ENCODE measurements around the gene CEP290. TPM values are rescaled to one million over a fixed set of nuclear protein-coding genes. Genes with fewer than 3 reads are reported as not detected.
A peak's percentile ranks its signal among the peaks of the same experiment; 100 is the strongest.

The CEP290 gene
- polyA plus RNA-seq, 4 donors, result 1.9 to 13.6 (median 3.4) TPM

- no peak overlapping the region for H3K27ac ChIP-seq (ENCODE audit: low read depth in 1 of 3, low read length in 2 of 3)
- H3K4me1 ChIP-seq (ENCODE audit: control insufficient read depth in 3 of 3, insufficient read depth in 2 of 3, low read depth in 1 of 3, low read length in 2 of 3), result no peaks in the 10 kb centered on the region
- no peaks in the 10 kb centered on the region for H3K9me3 ChIP-seq (ENCODE audit: control insufficient read depth in 2 of 2, insufficient read depth in 1 of 2, low read depth in 1 of 2, low read length in 1 of 2)
- H3K4me3 ChIP-seq (ENCODE audit: low read depth in 1 of 3, low read length in 3 of 3), result no peak overlapping the region
- peaks cover 0 to 3% (median 3%) of the 10 kb centered on the region in 3 donors for H3K36me3 ChIP-seq (ENCODE audit: control insufficient read depth in 3 of 3, insufficient read depth in 2 of 3, low read depth in 1 of 3, low read length in 3 of 3)
- DNase-seq (peak in 1 of 2 donors; percentile 6), FAIRE-seq (no peak)
- no peaks in the 10 kb centered on the region for H3K27me3 ChIP-seq (ENCODE audit: control insufficient read depth in 3 of 3, insufficient read depth in 3 of 3, low read length in 3 of 3)
Observed at GRCh38 chr12:88132392-88132791, 9.5 kb downstream of the CEP290 start.

DNA sequence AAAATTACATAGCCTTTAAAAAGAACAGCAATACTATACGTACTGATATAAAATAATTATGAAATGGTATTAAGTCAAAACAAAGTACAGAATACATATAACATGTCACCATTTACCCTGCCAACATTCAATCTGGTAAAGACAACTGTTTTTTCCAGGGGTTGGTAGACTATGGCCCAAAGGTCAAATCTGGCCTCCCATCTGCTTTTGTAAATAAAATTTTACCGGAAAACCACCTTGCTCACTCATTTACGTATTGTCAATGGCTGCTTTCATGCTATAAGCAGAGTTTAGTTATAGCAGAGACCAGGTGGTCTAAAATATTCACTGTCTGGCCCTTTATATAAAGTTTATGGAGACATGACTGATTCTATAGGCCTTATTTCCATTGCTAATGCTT is 14.0 kb downstream of the CEP290 start:
- Histone ChIP-seq H3K36me3 (ENCODE audit: control insufficient read depth in 3 of 3, insufficient read depth in 2 of 3, low read depth in 1 of 3, low read length in 3 of 3) (peaks cover 0 to 4% (median 2%) of the 10 kb centered on the region in 3 donors), H3K27ac (ENCODE audit: low read depth in 1 of 3, low read length in 2 of 3) (no peak overlapping the region), H3K4me1 (ENCODE audit: control insufficient read depth in 3 of 3, insufficient read depth in 2 of 3, low read depth in 1 of 3, low read length in 2 of 3) (no peaks in the 10 kb centered on the region), H3K27me3 (ENCODE audit: control insufficient read depth in 3 of 3, insufficient read depth in 3 of 3, low read length in 3 of 3) (no peaks in the 10 kb centered on the region), H3K9me3 (ENCODE audit: control insufficient read depth in 2 of 2, insufficient read depth in 1 of 2, low read depth in 1 of 2, low read length in 1 of 2) (no peaks in the 10 kb centered on the region), H3K4me3 (ENCODE audit: low read depth in 1 of 3, low read length in 3 of 3) (no peak overlapping the region)
- 95 to 100% (median 97%) methylated on average over 3 of the region's 3 CpGs for WGBS, 3 donors
- FAIRE-seq (no peak), DNase-seq (no peak)

- Histone ChIP-seq H3K27me3 (ENCODE audit: control insufficient read depth in 3 of 3, insufficient read depth in 3 of 3, low read length in 3 of 3) (no peaks in the 10 kb centered on the region), H3K27ac (ENCODE audit: low read depth in 1 of 3, low read length in 2 of 3) (no peak overlapping the region), H3K4me3 (ENCODE audit: low read depth in 1 of 3, low read length in 3 of 3) (no peak overlapping the region), H3K4me1 (ENCODE audit: control insufficient read depth in 3 of 3, insufficient read depth in 2 of 3, low read depth in 1 of 3, low read length in 2 of 3) (no peaks in the 10 kb centered on the region), H3K36me3 (ENCODE audit: control insufficient read depth in 3 of 3, insufficient read depth in 2 of 3, low read depth in 1 of 3, low read length in 3 of 3) (peaks cover 0 to 4% (median 2%) of the 10 kb centered on the region in 3 donors), H3K9me3 (ENCODE audit: control insufficient read depth in 2 of 2, insufficient read depth in 1 of 2, low read depth in 1 of 2, low read length in 1 of 2) (no peaks in the 10 kb centered on the region)
- WGBS, 3 donors, result 97 to 100% (median 97%) methylated on average over 3 of the region's 3 CpGs
- no peak for FAIRE-seq
- DNase-seq, result no peak
Observed at GRCh38 chr12:88127099-88127498, 14.8 kb downstream of the CEP290 start.

GRCh38 chr12:88122666-88123065 is 19.2 kb downstream of the CEP290 start:
- no peaks in the 10 kb centered on the region for H3K9me3 ChIP-seq (ENCODE audit: control insufficient read depth in 2 of 2, insufficient read depth in 1 of 2, low read depth in 1 of 2, low read length in 1 of 2)
- no peak for FAIRE-seq

DNA sequence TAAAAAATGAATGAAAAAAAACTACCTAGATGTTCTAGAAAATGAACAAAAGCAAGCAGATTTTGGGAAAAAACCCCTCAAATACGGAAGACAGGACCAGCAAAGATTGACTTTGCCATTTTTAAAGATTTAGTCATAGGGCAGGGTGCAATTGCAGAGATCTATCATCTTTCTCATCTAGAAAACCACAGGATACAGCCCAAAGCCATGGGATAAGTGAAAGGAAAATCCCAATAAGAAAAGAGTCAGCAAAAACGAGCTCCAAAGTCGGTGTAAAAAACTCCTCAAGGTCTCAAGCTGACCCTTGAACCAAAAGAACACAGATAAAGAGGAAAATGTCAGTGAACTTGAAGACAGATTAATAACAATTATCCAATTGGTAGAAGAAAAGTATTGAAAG is 28.0 kb downstream of the CEP290 start:
- H3K4me3 ChIP-seq (ENCODE audit: low read depth in 1 of 3, low read length in 3 of 3), result no peak overlapping the region
- no peak overlapping the region for H3K27ac ChIP-seq (ENCODE audit: low read depth in 1 of 3, low read length in 2 of 3)
- no peaks in the 10 kb centered on the region for H3K27me3 ChIP-seq (ENCODE audit: control insufficient read depth in 3 of 3, insufficient read depth in 3 of 3, low read length in 3 of 3)
- H3K4me1 ChIP-seq (ENCODE audit: control insufficient read depth in 3 of 3, insufficient read depth in 2 of 3, low read depth in 1 of 3, low read length in 2 of 3), result peaks cover 0 to 1% (median 0%) of the 10 kb centered on the region in 3 donors
- no peaks in the 10 kb centered on the region for H3K9me3 ChIP-seq (ENCODE audit: control insufficient read depth in 2 of 2, insufficient read depth in 1 of 2, low read depth in 1 of 2, low read length in 1 of 2)
- DNase-seq (no peak), FAIRE-seq (no peak)
- peaks cover 3 to 7% (median 4%) of the 10 kb centered on the region in 3 donors for H3K36me3 ChIP-seq (ENCODE audit: control insufficient read depth in 3 of 3, insufficient read depth in 2 of 3, low read depth in 1 of 3, low read length in 3 of 3)
- WGBS, 3 donors, result 30 to 55% (median 34%) methylated on average over 3 of the region's 3 CpGs

More at GRCh38 chr12:88122666-88123065, 19.2 kb downstream of the CEP290 start:
- H3K27ac ChIP-seq (ENCODE audit: low read depth in 1 of 3, low read length in 2 of 3), result no peak overlapping the region
- no peaks in the 10 kb centered on the region for H3K27me3 ChIP-seq (ENCODE audit: control insufficient read depth in 3 of 3, insufficient read depth in 3 of 3, low read length in 3 of 3)
- no peak for DNase-seq
- H3K4me1 ChIP-seq (ENCODE audit: control insufficient read depth in 3 of 3, insufficient read depth in 2 of 3, low read depth in 1 of 3, low read length in 2 of 3), result no peaks in the 10 kb centered on the region
- peaks cover 0 to 6% (median 5%) of the 10 kb centered on the region in 3 donors for H3K36me3 ChIP-seq (ENCODE audit: control insufficient read depth in 3 of 3, insufficient read depth in 2 of 3, low read depth in 1 of 3, low read length in 3 of 3)
- H3K4me3 ChIP-seq (ENCODE audit: low read depth in 1 of 3, low read length in 3 of 3), result no peak overlapping the region
- 59 to 72% (median 60%) methylated on average over 4 of the region's 4 CpGs for WGBS, 3 donors

DNA sequence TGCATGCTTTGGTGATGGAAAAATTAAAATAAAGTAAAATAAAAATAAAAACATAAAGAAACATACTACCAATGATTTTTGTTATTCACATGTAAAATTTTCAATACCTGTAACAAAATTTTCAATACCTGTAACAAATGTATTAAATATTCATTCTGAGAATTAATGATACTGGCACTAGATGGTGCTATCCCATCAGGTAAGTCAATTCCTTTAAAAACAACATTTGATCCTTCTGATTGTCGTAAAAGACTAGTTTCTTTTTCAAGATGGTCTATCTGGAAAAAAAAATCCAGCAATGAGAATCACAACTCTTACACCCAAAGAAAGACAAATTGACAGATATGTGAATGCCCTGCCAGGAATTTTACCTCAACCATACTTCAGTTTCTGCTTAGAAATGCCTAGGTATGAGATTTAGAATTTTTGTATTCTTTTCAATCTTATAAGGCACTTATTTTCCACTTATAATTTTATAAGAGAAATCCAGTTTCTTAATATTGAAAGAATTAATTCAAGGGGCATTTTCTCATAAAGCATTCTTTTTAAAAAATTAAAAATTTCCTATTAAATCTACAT is 30.7 kb downstream of the CEP290 start:
- H3K4me3 ChIP-seq (ENCODE audit: low read depth in 1 of 3, low read length in 3 of 3), result peak overlapping the region in 1 of 3 donors; percentile 15
- peaks cover 0 to 1% (median 0%) of the 10 kb centered on the region in 3 donors for H3K4me1 ChIP-seq (ENCODE audit: control insufficient read depth in 3 of 3, insufficient read depth in 2 of 3, low read depth in 1 of 3, low read length in 2 of 3)
- H3K27me3 ChIP-seq (ENCODE audit: control insufficient read depth in 3 of 3, insufficient read depth in 3 of 3, low read length in 3 of 3), result no peaks in the 10 kb centered on the region
- FAIRE-seq (peak; percentile 95), DNase-seq (peak; percentile 59 to 63)
- peaks cover 2 to 8% (median 3%) of the 10 kb centered on the region in 3 donors for H3K36me3 ChIP-seq (ENCODE audit: control insufficient read depth in 3 of 3, insufficient read depth in 2 of 3, low read depth in 1 of 3, low read length in 3 of 3)
- 7 to 24% (median 13%) methylated on average over 1 of the region's 1 CpG for WGBS, 3 donors
- no peaks in the 10 kb centered on the region for H3K9me3 ChIP-seq (ENCODE audit: control insufficient read depth in 2 of 2, insufficient read depth in 1 of 2, low read depth in 1 of 2, low read length in 1 of 2)
- H3K27ac ChIP-seq (ENCODE audit: low read depth in 1 of 3, low read length in 2 of 3), result no peak overlapping the region

DNA sequence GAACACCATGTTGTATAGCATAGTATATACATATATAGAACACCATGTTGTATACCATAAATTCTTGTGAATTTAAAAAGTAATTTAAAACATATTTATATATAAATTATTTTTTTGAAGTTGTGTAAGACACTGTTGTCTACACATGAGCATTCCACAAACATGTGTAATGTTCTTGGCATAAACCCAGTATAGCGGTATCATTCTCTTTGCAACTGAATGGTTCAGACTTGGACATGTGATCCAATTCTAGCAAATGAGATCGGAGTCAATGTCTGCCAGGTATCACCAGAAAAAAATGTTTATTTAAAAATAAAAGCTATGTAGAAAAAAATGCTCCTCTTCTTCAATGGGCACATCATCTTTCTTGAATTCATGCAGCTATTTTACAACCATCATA is 33.9 kb downstream of the CEP290 start:
- H3K27me3 ChIP-seq (ENCODE audit: control insufficient read depth in 3 of 3, insufficient read depth in 3 of 3, low read length in 3 of 3), result no peaks in the 10 kb centered on the region
- H3K9me3 ChIP-seq (ENCODE audit: control insufficient read depth in 2 of 2, insufficient read depth in 1 of 2, low read depth in 1 of 2, low read length in 1 of 2), result no peaks in the 10 kb centered on the region
- no peak for DNase-seq
- no peaks in the 10 kb centered on the region for H3K4me1 ChIP-seq (ENCODE audit: control insufficient read depth in 3 of 3, insufficient read depth in 2 of 3, low read depth in 1 of 3, low read length in 2 of 3)
- H3K27ac ChIP-seq (ENCODE audit: low read depth in 1 of 3, low read length in 2 of 3), result no peak overlapping the region
- no peak for FAIRE-seq
- H3K36me3 ChIP-seq (ENCODE audit: control insufficient read depth in 3 of 3, insufficient read depth in 2 of 3, low read depth in 1 of 3, low read length in 3 of 3), result peaks cover 2 to 11% (median 6%) of the 10 kb centered on the region in 3 donors
- WGBS, 3 donors, result 97% methylated on average over 2 of the region's 2 CpGs
- H3K4me3 ChIP-seq (ENCODE audit: low read depth in 1 of 3, low read length in 3 of 3), result no peak overlapping the region

GRCh38 chr12:88093573-88093972 is 48.3 kb downstream of the CEP290 start:
- no peak for FAIRE-seq
- no peak overlapping the region for H3K4me3 ChIP-seq (ENCODE audit: low read depth in 1 of 3, low read length in 3 of 3)
- 96 to 98% (median 98%) methylated on average over 4 of the region's 4 CpGs for WGBS, 3 donors
- H3K4me1 ChIP-seq (ENCODE audit: control insufficient read depth in 3 of 3, insufficient read depth in 2 of 3, low read depth in 1 of 3, low read length in 2 of 3), result no peaks in the 10 kb centered on the region
- H3K27me3 ChIP-seq (ENCODE audit: control insufficient read depth in 3 of 3, insufficient read depth in 3 of 3, low read length in 3 of 3), result no peaks in the 10 kb centered on the region
- no peak for DNase-seq
- no peak overlapping the region for H3K27ac ChIP-seq (ENCODE audit: low read depth in 1 of 3, low read length in 2 of 3)
- no peaks in the 10 kb centered on the region for H3K9me3 ChIP-seq (ENCODE audit: control insufficient read depth in 2 of 2, insufficient read depth in 1 of 2, low read depth in 1 of 2, low read length in 1 of 2)
- H3K36me3 ChIP-seq (ENCODE audit: control insufficient read depth in 3 of 3, insufficient read depth in 2 of 3, low read depth in 1 of 3, low read length in 3 of 3), result peaks cover 0 to 17% (median 4%) of the 10 kb centered on the region in 3 donors

DNA sequence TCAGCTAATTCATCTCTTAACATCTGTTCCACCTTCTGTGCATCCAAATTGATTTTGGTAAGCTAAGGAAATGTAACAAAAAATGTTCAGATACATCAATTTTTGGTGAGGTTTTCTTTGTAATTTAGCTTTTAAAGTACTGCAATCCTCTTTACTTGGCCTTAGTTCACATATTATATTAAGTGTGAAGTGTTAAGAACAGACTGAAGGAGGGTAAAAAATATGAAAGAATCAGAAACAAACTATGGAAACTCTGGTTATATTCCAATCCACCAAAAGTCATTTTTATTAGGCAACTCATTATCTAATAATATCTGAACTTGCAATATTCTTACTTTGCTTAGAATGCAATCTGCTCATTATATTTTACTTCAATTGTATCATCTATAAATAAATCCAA is 49.1 kb downstream of the CEP290 start:
- no peak overlapping the region for H3K4me3 ChIP-seq (ENCODE audit: low read depth in 1 of 3, low read length in 3 of 3)
- H3K27me3 ChIP-seq (ENCODE audit: control insufficient read depth in 3 of 3, insufficient read depth in 3 of 3, low read length in 3 of 3), result no peaks in the 10 kb centered on the region
- no peak overlapping the region for H3K27ac ChIP-seq (ENCODE audit: low read depth in 1 of 3, low read length in 2 of 3)
- DNase-seq (no peak), FAIRE-seq (peak; percentile 70)
- peaks cover 0 to 17% (median 4%) of the 10 kb centered on the region in 3 donors for H3K36me3 ChIP-seq (ENCODE audit: control insufficient read depth in 3 of 3, insufficient read depth in 2 of 3, low read depth in 1 of 3, low read length in 3 of 3)
- no peaks in the 10 kb centered on the region for H3K9me3 ChIP-seq (ENCODE audit: control insufficient read depth in 2 of 2, insufficient read depth in 1 of 2, low read depth in 1 of 2, low read length in 1 of 2)
- no peaks in the 10 kb centered on the region for H3K4me1 ChIP-seq (ENCODE audit: control insufficient read depth in 3 of 3, insufficient read depth in 2 of 3, low read depth in 1 of 3, low read length in 2 of 3)
